CD4-positive, CD25-positive, alpha-beta regulatory T cell (primary cell): ENCODE data around the gene DDX43. TPM values are rescaled to one million over a fixed set of nuclear protein-coding genes. Genes with fewer than 3 reads are reported as not detected.

ENCODE experiments used
- ATAC-seq, 2 donors: fragments of 150-1000 bp; cut with Tn5 transposase; one replicate each; pipeline ENCODE4 v1.10.0; 2021; ENCODE audit warnings: low read depth in 2 of 2, moderate number of reproducible peaks in 2 of 2, moderate library complexity in 1 of 2
- DNase-seq, 3 donors: peaks; one replicate each; pipeline versions ENCODE4 v3.0.0 to v3.0.0-alpha.2; 2012 to 2022; ENCODE audit warnings: mixed read lengths in 1 of 3
- H3K27ac ChIP-seq: one replicate; pipeline ENCODE4 v1.7.0; 2013; ENCODE audit warnings: mild to moderate bottlenecking, low read length; ENCODE audit not compliant: insufficient read depth, poor library complexity, severe bottlenecking
- H3K27me3 ChIP-seq: one replicate; pipeline ENCODE4 v1.7.0; 2013; ENCODE audit warnings: low read length; ENCODE audit not compliant: control insufficient read depth, insufficient read depth
- H3K36me3 ChIP-seq: one replicate; pipeline ENCODE4 v1.7.0; 2013; ENCODE audit warnings: mild to moderate bottlenecking, low read length, moderate library complexity; ENCODE audit not compliant: control insufficient read depth, insufficient read depth
- H3K4me1 ChIP-seq: 2 replicates; pipeline ENCODE4 v1.7.0; 2013; ENCODE audit warnings: mild to moderate bottlenecking, low read length; ENCODE audit not compliant: insufficient read depth, control insufficient read depth, poor library complexity, severe bottlenecking
- H3K4me3 ChIP-seq: one replicate; pipeline ENCODE4 v1.7.0; 2013; ENCODE audit warnings: low read depth, mild to moderate bottlenecking, low read length, moderate library complexity
- H3K9me3 ChIP-seq, 2 experiments: 1 replicate in 1 of 2; 2 replicates in 1 of 2; pipeline ENCODE4 v1.7.0; 2013; ENCODE audit warnings: low read length in 2 of 2, mild to moderate bottlenecking in 1 of 2, moderate library complexity in 1 of 2; ENCODE audit not compliant: control insufficient read depth in 2 of 2
- H3K27ac Mint-ChIP-seq, 3 donors: one replicate each; pipeline ENCODE4 v1.8.0; 2020 to 2022; ENCODE audit warnings: mild to moderate bottlenecking in 3 of 3, mixed read lengths in 3 of 3, moderate library complexity in 2 of 3
- H3K27me3 Mint-ChIP-seq: one replicate; pipeline ENCODE4 v1.8.0; 2022; ENCODE audit warnings: mild to moderate bottlenecking, mixed read lengths
- H3K36me3 Mint-ChIP-seq: one replicate; pipeline ENCODE4 v1.8.0; 2020; ENCODE audit warnings: mixed read lengths
- H3K4me1 Mint-ChIP-seq, 4 donors: one replicate each; pipeline ENCODE4 v1.8.0; 2020 to 2022; ENCODE audit warnings: mixed read lengths in 4 of 4, mild to moderate bottlenecking in 1 of 4
- H3K4me3 Mint-ChIP-seq, 4 donors: one replicate each; pipeline ENCODE4 v1.8.0; 2020 to 2022; ENCODE audit warnings: mild to moderate bottlenecking in 4 of 4, mixed read lengths in 4 of 4, moderate library complexity in 3 of 4
- H3K9me3 Mint-ChIP-seq, 7 donors: one replicate each; pipeline ENCODE4 v1.8.0; 2020 to 2022; ENCODE audit warnings: mixed read lengths in 7 of 7, mild to moderate bottlenecking in 3 of 7, moderate library complexity in 2 of 7
- polyA plus RNA-seq, 4 donors: library from polyadenylated mRNA; unstranded; fragments of 300-500 nt; fragmentation: Illumina TruSeq; gene quantifications; one replicate each; pipeline ENCODE4 v1.2.3, GENCODE V29; 2021
- total RNA-seq: library from RNA; stranded (reverse); gene quantifications from one replicate; pipeline ENCODE4 v1.2.3, GENCODE V29; 2022

The DDX43 gene
- 1.4 TPM for total RNA-seq
- 1 to 10 TPM in 2 of 4 donors, under 1 TPM in 2; 0.59 to 3.6 (median 1.1) TPM for polyA plus RNA-seq

GRCh38 chr6:73394577-73395354 lies at the start of gene DDX43:
Gene DDX43 (plus strand): TSS chr6:73394828. CDS start chr6:73394906, 78 bp downstream.
- peaks cover 6 to 32% (median 12%) of the 10 kb centered on the region in 4 donors for H3K4me1 Mint-ChIP-seq
- Histone ChIP-seq H3K36me3 (no peaks in the 10 kb centered on the region), H3K9me3 (no peaks in the 10 kb centered on the region), H3K27me3 (no peaks in the 10 kb centered on the region), H3K27ac (peak within 1 kb of the TSS; percentile 73), H3K4me1 (no peaks in the 10 kb centered on the region), H3K4me3 (no peak within 1 kb of the TSS)
- H3K9me3 Mint-ChIP-seq, result peaks cover 0 to 1% (median 0%) of the 10 kb centered on the region in 7 donors
- ATAC-seq (peak; percentile 72 to 75), DNase-seq (peak; percentile 38 to 47 (median 41))
- H3K27me3 Mint-ChIP-seq, result no peaks in the 10 kb centered on the region
- H3K4me3 Mint-ChIP-seq, result peak within 1 kb of the TSS; percentile 64 to 98 (median 77)
- peak within 1 kb of the TSS; percentile 69 to 87 (median 80) for H3K27ac Mint-ChIP-seq
- H3K36me3 Mint-ChIP-seq, result no peaks in the 10 kb centered on the region

GRCh38 chr6:73348550-73349204 lies 46.0 kb upstream of the DDX43 start:
- Mint-ChIP-seq H3K27ac (no peak overlapping the region), H3K4me1 (no peaks in the 10 kb centered on the region), H3K27me3 (peaks cover 69% of the 10 kb centered on the region), H3K4me3 (no peak overlapping the region), H3K36me3 (no peaks in the 10 kb centered on the region), H3K9me3 (peaks cover 0 to 4% (median 0%) of the 10 kb centered on the region in 7 donors)
- Histone ChIP-seq H3K27me3 (peaks cover 16% of the 10 kb centered on the region), H3K4me1 (no peaks in the 10 kb centered on the region), H3K9me3 (no peaks in the 10 kb centered on the region), H3K36me3 (no peaks in the 10 kb centered on the region), H3K27ac (no peak overlapping the region), H3K4me3 (no peak overlapping the region)
- no peak for DNase-seq
- ATAC-seq, result no peak

DNA sequence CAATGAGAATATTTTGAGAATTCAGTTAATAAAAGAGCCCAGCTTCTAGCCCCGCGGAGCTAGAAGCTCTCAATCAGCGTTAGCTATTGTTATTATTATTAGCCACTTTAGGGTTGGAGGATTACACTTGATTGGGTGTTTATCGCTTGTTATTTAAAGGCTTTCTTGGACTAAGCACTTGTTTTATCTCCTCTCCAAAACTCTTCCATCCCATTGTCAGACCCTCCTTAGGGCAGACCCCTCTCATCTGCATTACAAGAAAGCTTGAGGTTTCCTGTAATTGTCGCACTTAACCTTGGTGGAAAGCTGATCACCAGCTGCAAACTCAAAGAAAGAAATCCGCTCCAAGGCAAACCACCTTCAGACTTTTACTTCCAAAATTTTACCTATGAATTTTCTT lies 45.3 kb upstream of the DDX43 start:
- Histone ChIP-seq H3K27me3 (peaks cover 16% of the 10 kb centered on the region), H3K27ac (no peak overlapping the region), H3K4me1 (no peaks in the 10 kb centered on the region), H3K4me3 (no peak overlapping the region), H3K9me3 (no peaks in the 10 kb centered on the region), H3K36me3 (no peaks in the 10 kb centered on the region)
- no peak for DNase-seq
- Mint-ChIP-seq H3K4me1 (no peaks in the 10 kb centered on the region), H3K4me3 (no peak overlapping the region), H3K27ac (no peak overlapping the region), H3K36me3 (no peaks in the 10 kb centered on the region), H3K27me3 (peaks cover 66% of the 10 kb centered on the region), H3K9me3 (peaks cover 0 to 4% (median 0%) of the 10 kb centered on the region in 7 donors)
- no peak for ATAC-seq

DNA sequence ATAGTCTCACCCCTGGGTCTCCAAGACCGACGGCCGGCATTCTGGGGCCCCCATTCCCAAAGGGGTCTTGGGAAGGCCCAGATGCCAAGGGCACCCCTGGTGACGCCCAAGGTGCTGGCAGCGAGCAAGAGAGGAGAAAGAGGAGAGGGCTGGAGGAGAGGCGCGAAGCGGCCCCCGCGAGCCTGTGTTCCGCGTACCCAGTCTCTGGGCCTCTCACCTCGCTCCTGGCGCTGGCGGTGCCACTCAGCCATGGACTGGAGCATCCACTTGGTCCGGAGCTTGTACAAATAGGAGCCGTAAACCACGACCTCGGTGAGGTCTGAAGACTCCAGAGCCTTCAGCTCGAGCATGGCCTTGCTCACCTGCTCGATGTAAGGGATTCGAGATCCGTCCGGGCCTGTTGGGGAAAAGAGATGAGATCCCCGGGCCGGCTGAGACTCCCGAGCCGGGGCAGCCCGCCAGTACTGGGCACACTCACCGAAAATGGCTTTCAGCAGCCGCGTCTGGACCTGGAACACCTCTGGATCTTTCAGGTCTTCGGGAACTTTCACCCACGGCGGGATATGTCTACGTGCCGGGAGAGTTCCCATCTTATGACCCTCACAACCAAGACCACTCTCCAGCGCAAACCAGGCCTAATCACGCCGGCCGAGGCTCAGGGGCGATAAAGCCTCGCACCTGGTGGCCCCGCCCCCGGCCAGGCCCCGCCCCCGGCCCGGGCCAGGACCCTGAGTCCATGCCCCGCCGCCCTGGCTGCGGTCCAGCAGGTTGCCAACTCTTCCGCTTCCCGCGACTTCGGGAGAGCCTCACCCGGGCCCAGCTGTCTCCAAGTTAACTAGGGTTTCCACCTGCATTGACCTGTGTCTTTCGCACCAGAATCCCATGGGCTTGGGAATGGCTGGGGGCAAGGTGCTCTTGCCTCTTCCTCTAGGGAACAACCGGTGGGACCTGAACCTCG lies 40.7 kb upstream of the DDX43 start, which contains the start of gene DPPA5:
DPPA5 (minus strand) TSS at position 641 of the 958 bp plus-strand sequence; CDS start at position 590, 51 bp downstream.
- Mint-ChIP-seq H3K4me1 (no peaks in the 10 kb centered on the region), H3K36me3 (no peaks in the 10 kb centered on the region), H3K27me3 (peaks cover 44% of the 10 kb centered on the region), H3K27ac (no peak within 1 kb of the TSS), H3K4me3 (no peak within 1 kb of the TSS), H3K9me3 (no peaks in the 10 kb centered on the region)
- H3K27me3 ChIP-seq, result peaks cover 8% of the 10 kb centered on the region
- no peak within 1 kb of the TSS for H3K27ac ChIP-seq
- no peaks in the 10 kb centered on the region for H3K36me3 ChIP-seq
- DNase-seq, result no peak
- H3K4me1 ChIP-seq, result no peaks in the 10 kb centered on the region
- ATAC-seq, result no peak
- H3K4me3 ChIP-seq, result no peak within 1 kb of the TSS
- no peaks in the 10 kb centered on the region for H3K9me3 ChIP-seq

GRCh38 chr6:73362358-73362757 lies 32.3 kb upstream of the DDX43 start, which contains the start of gene KHDC3L:
Gene KHDC3L (plus strand): TSS chr6:73362658. CDS start chr6:73362730, 72 bp downstream.
- Histone ChIP-seq H3K36me3 (no peaks in the 10 kb centered on the region), H3K27me3 (no peaks in the 10 kb centered on the region), H3K9me3 (no peaks in the 10 kb centered on the region), H3K4me3 (no peak within 1 kb of the TSS), H3K27ac (no peak within 1 kb of the TSS), H3K4me1 (no peaks in the 10 kb centered on the region)
- Mint-ChIP-seq H3K27me3 (peaks cover 16% of the 10 kb centered on the region), H3K4me1 (no peaks in the 10 kb centered on the region), H3K4me3 (no peak within 1 kb of the TSS), H3K9me3 (no peaks in the 10 kb centered on the region), H3K27ac (no peak within 1 kb of the TSS), H3K36me3 (no peaks in the 10 kb centered on the region)
- ATAC-seq (no peak), DNase-seq (no peak)

DNA sequence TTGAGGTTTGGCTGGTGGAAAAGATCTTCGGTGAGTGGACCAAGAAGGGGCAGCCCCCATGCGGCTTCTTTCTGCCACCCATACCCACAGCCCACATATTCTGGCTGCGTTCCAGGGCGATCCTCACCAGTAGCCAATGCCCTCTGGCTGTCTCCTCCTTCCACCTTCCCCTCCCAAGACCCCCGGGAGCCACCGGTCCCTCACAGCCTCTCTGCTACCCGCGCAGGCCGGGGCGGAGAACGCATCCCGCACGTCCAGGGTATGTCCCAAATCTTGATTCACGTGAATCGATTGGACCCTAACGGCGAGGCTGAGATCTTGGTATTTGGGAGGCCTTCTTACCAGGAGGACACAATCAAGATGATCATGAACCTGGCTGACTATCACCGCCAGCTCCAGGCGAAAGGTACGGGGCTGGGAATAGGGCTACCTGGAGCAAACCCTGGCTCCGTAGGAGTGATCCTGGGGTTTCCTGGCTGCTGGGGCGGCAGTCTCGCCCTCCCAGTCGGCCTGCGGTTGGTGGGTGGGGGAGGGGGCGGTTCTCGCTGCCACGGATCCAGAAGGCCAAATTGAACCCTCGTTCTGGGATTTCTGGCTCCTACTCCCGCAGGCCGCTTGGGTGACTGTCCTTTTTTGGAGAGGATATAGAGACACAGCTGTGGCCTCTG lies 31.6 kb upstream of the DDX43 start:
- H3K27me3 Mint-ChIP-seq, result peaks cover 16% of the 10 kb centered on the region

DNA sequence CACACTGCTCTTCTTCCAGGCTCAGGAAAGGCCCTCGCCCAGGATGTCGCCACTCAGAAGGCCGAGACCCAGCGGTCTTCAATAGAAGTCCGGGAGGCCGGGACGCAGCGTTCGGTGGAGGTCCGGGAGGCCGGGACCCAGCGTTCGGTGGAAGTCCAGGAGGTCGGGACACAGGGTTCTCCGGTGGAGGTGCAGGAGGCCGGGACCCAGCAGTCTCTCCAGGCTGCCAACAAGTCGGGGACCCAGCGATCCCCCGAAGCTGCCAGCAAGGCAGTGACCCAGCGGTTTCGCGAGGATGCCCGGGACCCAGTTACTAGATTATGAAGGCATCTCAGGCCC lies 31.1 kb upstream of the DDX43 start:
- ATAC-seq, result no peak
- H3K36me3 ChIP-seq, result no peaks in the 10 kb centered on the region
- no peak overlapping the region for H3K27ac ChIP-seq
- H3K27me3 ChIP-seq, result no peaks in the 10 kb centered on the region
- H3K4me3 Mint-ChIP-seq, result no peak overlapping the region
- H3K4me1 Mint-ChIP-seq, result peaks cover 0 to 4% (median 0%) of the 10 kb centered on the region in 4 donors
- no peak for DNase-seq
- H3K27me3 Mint-ChIP-seq, result peaks cover 16% of the 10 kb centered on the region
- H3K4me1 ChIP-seq, result no peaks in the 10 kb centered on the region
- H3K9me3 ChIP-seq, result no peaks in the 10 kb centered on the region
- no peak overlapping the region for H3K27ac Mint-ChIP-seq
- no peak overlapping the region for H3K4me3 ChIP-seq
- peaks cover 2% of the 10 kb centered on the region for H3K36me3 Mint-ChIP-seq
- no peaks in the 10 kb centered on the region for H3K9me3 Mint-ChIP-seq

More for the DNA sequence above, 31.6 kb upstream of the DDX43 start:
- Histone ChIP-seq H3K27me3 (no peaks in the 10 kb centered on the region), H3K4me1 (no peaks in the 10 kb centered on the region), H3K27ac (no peak overlapping the region), H3K4me3 (no peak overlapping the region), H3K9me3 (no peaks in the 10 kb centered on the region), H3K36me3 (no peaks in the 10 kb centered on the region)
- DNase-seq (no peak), ATAC-seq (no peak)
- H3K4me1 Mint-ChIP-seq, result no peaks in the 10 kb centered on the region
- no peaks in the 10 kb centered on the region for H3K9me3 Mint-ChIP-seq
- H3K4me3 Mint-ChIP-seq, result no peak overlapping the region
- H3K27ac Mint-ChIP-seq, result no peak overlapping the region
- no peaks in the 10 kb centered on the region for H3K36me3 Mint-ChIP-seq
